ENCODE measurements around the gene PCBD2.

GRCh38 chr5:134976841-134977240 is 71.9 kb downstream of the PCBD2 start:
- TF ChIP-seq EZH2 (IDR thresholded peaks at IDR 0.05) (no peak), POLR2AphosphoS5 (IDR thresholded peaks at IDR 0.05; ENCODE audit: borderline replicate concordance, low read depth, low read length) (no peak)

Data from SK-N-MC (cell line).